Measurements from ENCODE around the gene NUB1. TPM values are rescaled to one million over a fixed set of nuclear protein-coding genes. Genes with fewer than 3 reads are reported as not detected.

The NUB1 gene
- total RNA-seq, 1 donor from 2014 or later = 40.4 TPM

DNA sequence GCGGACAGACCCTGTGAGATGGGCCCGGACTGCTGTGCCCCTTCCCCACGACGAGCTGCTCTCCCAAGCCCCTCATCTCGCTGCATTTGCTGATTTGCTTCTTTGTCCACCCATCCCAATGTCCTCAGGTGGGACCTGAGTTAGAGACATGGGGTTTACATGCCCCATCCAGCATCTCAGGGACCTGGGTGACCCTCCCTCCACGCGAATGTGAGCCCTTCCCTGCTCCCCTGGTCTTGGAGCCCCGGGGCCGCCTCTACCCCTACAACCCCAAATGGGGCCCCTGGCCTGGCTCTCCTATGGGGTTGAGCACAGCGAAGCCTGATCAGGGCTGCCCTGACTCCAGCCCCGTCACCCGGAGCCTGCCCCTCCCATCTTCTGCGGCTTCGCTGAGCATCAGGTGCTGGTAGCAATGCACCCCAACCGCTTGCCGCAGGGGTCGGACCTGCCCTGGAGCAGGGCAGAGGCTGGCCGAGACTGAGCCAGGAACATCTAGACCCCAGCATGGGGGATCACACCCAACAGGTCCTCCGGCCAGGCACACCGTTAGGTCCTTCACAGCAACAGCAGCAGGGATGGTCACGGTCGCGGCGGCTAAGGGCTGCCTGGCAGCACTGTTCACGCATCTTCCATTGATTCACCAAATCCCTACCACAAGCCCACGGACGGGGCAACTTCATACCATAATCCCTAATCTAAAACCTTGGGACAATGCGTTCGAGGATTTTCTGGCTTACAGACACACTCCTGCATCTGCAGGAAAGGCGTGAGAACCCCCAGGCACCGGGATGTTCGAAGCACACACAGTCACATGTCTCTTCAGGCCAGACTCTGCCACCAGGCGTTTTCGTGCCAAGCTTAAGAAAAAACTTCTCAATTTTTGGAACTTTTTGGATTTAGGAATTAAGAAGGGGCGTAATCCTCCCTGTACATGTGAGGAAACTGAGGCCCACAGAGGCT is 52.7 kb downstream of the NUB1 start:
- Mint-ChIP-seq H3K9me3 (no peaks in the 10 kb centered on the region), H3K4me1 (no peaks in the 10 kb centered on the region), H3K4me3 (no peak overlapping the region), H3K27me3 (peaks cover 6% of the 10 kb centered on the region), H3K27ac (no peak overlapping the region), H3K36me3 (ENCODE audit: low read depth) (no peaks in the 10 kb centered on the region)
- intact Hi-C loops (cut with micrococcal nuclease) = no loop called here
- no peak for DNase-seq

DNA sequence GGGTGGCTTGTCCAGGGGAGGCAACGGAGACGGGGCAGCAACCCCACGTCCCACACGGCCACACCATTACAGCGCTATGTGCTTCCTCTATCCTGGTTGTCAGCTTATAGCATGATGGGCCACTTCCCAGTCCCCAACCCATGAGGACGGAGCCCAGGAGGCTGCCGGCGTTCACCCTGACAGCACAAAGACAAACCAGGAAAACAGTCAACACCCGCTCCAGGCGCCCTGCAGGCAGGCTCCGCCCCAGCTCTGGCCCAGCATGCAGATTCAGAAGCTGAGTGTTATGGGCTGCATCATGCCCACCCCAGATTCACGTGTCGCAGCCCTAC is 53.4 kb downstream of the NUB1 start:
- no peak for DNase-seq
- H3K27me3 Mint-ChIP-seq = peaks cover 6% of the 10 kb centered on the region
- intact Hi-C loops (cut with micrococcal nuclease) = no loop called here
- H3K9me3 Mint-ChIP-seq = no peaks in the 10 kb centered on the region
- H3K4me3 Mint-ChIP-seq = no peak overlapping the region
- no peaks in the 10 kb centered on the region for H3K4me1 Mint-ChIP-seq
- H3K27ac Mint-ChIP-seq = no peak overlapping the region
- no peaks in the 10 kb centered on the region for H3K36me3 Mint-ChIP-seq (ENCODE audit: low read depth)

DNA sequence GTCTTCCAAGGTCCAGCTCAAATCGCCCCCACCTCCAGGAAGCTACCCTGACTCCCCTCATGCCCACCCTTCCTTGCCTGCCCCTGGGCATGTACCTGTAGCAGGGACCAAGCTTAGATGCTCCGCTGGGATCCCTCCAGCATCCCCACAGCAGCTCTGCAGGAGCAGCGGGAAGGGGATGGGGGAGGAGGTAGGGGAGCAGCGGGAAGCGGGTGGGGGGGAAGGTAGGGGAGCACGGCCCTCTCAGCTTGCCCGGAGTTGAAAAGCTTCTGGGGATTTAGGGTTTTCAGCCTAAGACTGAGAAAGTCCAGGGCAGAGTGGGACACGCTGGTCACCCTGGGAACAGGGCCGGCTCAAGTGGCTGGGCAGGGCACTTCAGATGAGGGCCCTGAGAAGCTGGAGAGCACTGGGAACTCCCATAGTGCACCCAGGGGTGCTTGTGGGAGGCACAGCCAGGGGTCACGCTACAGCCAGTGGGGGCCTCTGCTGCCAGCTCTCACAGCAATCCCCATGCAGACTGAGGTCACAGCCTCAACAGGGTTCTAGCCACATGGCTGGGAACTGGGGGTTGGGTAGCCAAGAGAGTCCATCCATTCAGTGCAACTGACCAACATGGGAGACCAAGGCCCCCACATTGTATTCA is 54.8 kb downstream of the NUB1 start:
- no peak for DNase-seq
- no peaks in the 10 kb centered on the region for H3K36me3 Mint-ChIP-seq (ENCODE audit: low read depth)
- intact Hi-C loops (cut with micrococcal nuclease) = no loop called here
- no peaks in the 10 kb centered on the region for H3K27me3 Mint-ChIP-seq
- no peaks in the 10 kb centered on the region for H3K4me1 Mint-ChIP-seq
- no peaks in the 10 kb centered on the region for H3K9me3 Mint-ChIP-seq
- no peak overlapping the region for H3K4me3 Mint-ChIP-seq
- H3K27ac Mint-ChIP-seq = no peak overlapping the region

DNA sequence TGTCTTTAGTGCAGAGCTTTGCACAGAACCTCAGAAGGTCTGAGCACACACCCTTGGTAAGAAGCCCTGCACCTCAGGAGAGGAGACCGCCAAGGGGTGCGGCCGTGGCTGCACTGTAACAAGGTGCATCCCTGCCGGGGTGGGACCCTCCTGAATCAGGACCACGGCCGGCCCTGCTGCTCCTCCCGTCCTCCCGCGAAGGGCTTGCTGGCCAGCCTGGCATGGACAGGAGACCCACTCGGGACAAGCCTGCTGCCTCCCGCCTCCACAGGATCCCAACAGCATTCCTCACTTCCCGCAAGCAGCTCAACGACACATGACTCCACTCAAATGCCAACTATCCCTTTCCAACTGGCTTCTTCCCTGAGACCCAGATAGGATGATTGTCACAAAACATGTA is 55.4 kb downstream of the NUB1 start:
- intact Hi-C loops (cut with micrococcal nuclease) = no loop called here
- Mint-ChIP-seq H3K36me3 (ENCODE audit: low read depth) (no peaks in the 10 kb centered on the region), H3K9me3 (no peaks in the 10 kb centered on the region), H3K4me1 (no peaks in the 10 kb centered on the region), H3K27me3 (no peaks in the 10 kb centered on the region), H3K27ac (no peak overlapping the region), H3K4me3 (no peak overlapping the region)
- DNase-seq = no peak

DNA sequence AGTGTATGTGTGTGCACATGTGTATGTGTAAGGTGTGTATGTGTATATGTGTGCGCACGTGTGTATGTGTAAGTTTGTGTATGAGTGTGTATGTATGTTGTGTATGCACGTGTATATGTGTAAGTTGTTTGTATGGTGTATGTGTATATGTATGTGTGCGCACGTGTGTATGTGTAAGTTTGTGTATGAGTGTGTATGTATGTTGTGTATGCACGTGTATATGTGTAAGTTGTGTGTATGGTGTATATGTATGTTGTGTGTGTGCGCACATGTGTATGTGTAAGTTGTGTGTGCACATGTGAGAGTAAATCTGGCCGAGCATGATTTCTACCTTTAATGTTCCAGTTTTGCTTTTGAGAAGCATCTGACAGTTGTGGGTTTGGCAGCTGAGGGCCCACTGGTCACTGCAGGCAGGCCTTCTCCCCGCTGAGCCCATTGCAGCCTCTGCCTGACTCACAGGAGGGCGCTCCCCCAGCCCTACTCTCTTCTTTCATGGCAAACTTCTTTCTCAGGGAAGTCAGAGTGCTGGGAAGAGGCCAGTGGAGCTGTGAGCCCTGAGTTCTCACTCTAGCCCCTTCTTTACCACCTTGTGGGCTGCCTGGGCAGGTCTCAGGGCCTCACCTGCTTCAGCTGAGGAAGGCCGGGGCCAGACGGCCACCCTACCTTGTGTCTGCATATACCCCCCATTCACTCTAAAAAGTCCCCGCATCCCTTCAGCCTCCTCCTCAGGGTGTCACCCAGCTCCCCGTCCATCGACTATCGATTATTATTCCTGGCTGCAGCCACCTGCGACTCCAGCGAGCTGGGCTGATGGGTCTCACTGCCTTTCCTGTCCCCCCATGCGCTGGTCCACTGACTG is 57.1 kb downstream of the NUB1 start:
- no peak for DNase-seq
- no peaks in the 10 kb centered on the region for H3K4me1 Mint-ChIP-seq
- peaks cover 2% of the 10 kb centered on the region for H3K27me3 Mint-ChIP-seq
- H3K27ac Mint-ChIP-seq = no peak overlapping the region
- intact Hi-C loops (cut with micrococcal nuclease) = no loop called here
- no peaks in the 10 kb centered on the region for H3K36me3 Mint-ChIP-seq (ENCODE audit: low read depth)
- no peak overlapping the region for H3K4me3 Mint-ChIP-seq
- no peaks in the 10 kb centered on the region for H3K9me3 Mint-ChIP-seq

DNA sequence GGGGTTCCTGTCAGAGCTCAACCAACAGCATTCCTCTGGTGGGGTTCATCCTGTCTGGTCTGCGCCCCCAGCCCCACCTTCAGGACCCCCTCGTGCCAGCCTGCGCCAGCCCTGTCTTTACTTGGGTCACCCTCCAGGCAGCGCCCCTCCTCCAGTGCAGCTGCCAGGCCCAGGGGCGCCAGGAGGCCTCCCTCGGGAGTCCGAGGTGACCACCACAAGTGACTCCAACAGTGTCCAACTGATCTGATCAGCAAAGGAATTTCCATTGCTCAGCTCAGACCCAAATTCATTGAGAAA is 57.6 kb downstream of the NUB1 start:
- Mint-ChIP-seq H3K4me3 (no peak overlapping the region), H3K9me3 (no peaks in the 10 kb centered on the region), H3K27me3 (peaks cover 2% of the 10 kb centered on the region), H3K36me3 (ENCODE audit: low read depth) (no peaks in the 10 kb centered on the region), H3K27ac (no peak overlapping the region), H3K4me1 (no peaks in the 10 kb centered on the region)
- intact Hi-C loops (cut with micrococcal nuclease) = no loop called here
- DNase-seq = no peak

DNA sequence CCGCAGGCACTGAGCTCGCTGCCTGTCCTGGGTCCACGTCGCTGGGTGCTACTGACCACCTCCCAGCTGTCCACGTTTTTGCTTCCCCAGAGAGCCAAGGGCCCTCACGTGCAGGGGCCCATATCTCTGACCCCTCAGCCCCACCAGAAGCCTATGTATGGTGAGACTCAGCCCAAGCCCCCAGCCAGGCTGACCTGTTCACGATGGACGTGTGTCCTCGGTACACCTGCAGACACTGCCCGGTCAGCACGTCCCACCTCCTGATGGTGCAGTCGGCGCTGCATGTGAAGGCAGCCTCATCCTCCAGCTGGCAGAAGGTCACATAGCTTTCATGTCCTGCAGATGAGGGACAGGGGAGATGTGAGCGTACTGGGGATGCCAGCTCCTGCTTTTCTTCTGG is 58.3 kb downstream of the NUB1 start:
- Mint-ChIP-seq H3K27me3 (peaks cover 2% of the 10 kb centered on the region), H3K27ac (no peak overlapping the region), H3K4me3 (no peak overlapping the region), H3K36me3 (ENCODE audit: low read depth) (no peaks in the 10 kb centered on the region), H3K9me3 (no peaks in the 10 kb centered on the region), H3K4me1 (no peaks in the 10 kb centered on the region)
- intact Hi-C loops (cut with micrococcal nuclease) = no loop called here
- no peak for DNase-seq

DNA sequence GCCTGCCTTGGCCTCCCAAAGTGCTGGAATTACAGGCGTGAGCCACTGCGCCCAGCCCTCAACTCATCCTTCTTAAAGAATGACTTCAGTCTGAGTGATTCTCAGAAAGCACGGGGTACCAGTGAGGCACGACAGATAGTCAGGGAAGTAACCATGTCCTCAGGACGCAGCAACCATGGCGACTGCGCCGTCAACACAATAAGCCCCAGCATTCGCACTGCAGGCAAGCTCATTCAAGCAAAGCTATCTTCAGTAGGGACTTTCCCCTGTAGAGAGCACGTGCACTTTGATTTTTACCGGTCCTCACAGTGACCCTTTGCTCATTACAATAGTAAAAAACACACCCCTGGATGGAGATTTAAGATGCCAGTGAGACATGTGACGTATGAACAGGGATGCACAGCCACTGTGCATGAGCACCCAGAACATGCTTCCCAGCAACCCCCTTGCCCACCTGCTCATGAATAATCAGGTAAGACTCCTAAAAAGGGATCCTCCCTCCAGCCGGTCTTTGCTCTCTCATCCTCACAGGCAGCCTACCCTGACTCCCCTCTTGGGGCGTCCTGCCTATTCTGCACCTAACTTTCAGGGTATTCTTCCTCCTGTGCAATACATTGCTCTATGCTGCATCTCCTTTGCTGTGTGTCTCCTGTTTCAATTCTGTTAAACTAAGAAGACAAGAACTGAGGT is 59.2 kb downstream of the NUB1 start:
- Mint-ChIP-seq H3K27me3 (peaks cover 2% of the 10 kb centered on the region), H3K27ac (no peak overlapping the region), H3K9me3 (no peaks in the 10 kb centered on the region), H3K4me1 (no peaks in the 10 kb centered on the region), H3K4me3 (no peak overlapping the region), H3K36me3 (ENCODE audit: low read depth) (no peaks in the 10 kb centered on the region)
- intact Hi-C loops (cut with micrococcal nuclease) = no loop called here
- no peak for DNase-seq

DNA sequence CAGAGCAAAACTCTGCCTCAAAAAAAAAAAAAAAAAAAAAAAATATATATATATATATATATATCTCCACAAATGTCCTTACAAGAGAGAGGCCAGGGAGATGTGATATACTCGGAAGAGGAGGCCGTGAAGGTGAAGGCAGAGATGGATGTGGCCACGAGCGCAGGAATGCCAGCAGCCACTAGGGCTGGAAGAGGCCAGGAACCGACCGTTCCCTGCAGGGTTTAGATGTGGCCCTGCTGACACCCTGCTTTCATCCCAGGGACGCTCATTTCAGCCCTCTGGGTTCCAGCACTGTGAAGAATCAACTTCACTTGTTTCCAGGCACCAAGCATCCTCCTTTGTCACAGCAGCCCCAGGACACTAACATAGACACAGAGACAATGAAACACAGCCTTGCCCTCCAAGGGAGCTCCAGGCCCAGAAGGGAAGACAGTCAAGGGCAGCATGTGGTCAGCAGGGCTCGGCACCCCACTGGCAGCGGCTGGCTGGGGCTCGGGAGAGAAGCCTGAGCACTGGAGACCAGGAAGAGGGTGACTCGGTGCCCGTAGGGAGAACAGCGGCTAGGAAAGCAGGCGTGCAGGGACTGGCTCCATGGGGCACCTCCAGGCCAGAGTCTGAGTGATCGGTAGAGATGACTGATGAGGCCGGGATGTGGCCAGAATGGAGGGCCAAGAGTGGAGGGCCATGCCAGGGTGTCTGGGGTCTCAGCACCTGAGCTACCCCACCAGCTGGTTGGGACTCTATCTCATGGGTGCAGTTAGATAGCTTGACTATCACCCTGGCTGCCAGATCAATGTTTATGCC is 60.6 kb downstream of the NUB1 start:
- H3K27ac Mint-ChIP-seq = no peak overlapping the region

DNA sequence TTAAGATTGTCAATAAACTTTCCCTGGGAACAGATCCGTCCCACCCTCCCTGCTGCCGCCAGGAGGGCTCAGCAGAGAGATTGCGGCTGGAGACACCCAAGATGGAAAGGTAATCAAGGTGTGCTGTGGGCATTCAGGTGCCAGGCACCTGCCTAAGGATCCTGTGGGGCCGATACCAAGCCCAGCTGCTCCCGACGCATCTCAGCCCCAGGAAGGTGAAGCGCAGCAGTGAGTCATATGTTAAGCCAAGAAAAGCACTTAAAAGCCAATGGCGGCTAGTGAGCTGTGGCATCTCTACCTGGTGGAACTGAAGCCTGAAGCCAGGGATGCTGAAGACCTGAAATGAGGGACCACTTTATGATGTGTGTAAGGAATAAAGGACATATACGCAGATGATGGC is 62.2 kb downstream of the NUB1 start:
- intact Hi-C loops (cut with micrococcal nuclease) = no loop called here
- Mint-ChIP-seq H3K9me3 (no peaks in the 10 kb centered on the region), H3K36me3 (ENCODE audit: low read depth) (no peaks in the 10 kb centered on the region), H3K27me3 (peaks cover 13% of the 10 kb centered on the region), H3K4me3 (no peak overlapping the region), H3K4me1 (peaks cover 3% of the 10 kb centered on the region), H3K27ac (no peak overlapping the region)
- no peak for DNase-seq

More for the DNA sequence above, 60.6 kb downstream of the NUB1 start:
- H3K9me3 Mint-ChIP-seq = no peaks in the 10 kb centered on the region
- DNase-seq = no peak
- intact Hi-C loops (cut with micrococcal nuclease) = no loop called here
- H3K27me3 Mint-ChIP-seq = peaks cover 5% of the 10 kb centered on the region
- H3K36me3 Mint-ChIP-seq (ENCODE audit: low read depth) = no peaks in the 10 kb centered on the region
- no peaks in the 10 kb centered on the region for H3K4me1 Mint-ChIP-seq
- no peak overlapping the region for H3K4me3 Mint-ChIP-seq

DNA sequence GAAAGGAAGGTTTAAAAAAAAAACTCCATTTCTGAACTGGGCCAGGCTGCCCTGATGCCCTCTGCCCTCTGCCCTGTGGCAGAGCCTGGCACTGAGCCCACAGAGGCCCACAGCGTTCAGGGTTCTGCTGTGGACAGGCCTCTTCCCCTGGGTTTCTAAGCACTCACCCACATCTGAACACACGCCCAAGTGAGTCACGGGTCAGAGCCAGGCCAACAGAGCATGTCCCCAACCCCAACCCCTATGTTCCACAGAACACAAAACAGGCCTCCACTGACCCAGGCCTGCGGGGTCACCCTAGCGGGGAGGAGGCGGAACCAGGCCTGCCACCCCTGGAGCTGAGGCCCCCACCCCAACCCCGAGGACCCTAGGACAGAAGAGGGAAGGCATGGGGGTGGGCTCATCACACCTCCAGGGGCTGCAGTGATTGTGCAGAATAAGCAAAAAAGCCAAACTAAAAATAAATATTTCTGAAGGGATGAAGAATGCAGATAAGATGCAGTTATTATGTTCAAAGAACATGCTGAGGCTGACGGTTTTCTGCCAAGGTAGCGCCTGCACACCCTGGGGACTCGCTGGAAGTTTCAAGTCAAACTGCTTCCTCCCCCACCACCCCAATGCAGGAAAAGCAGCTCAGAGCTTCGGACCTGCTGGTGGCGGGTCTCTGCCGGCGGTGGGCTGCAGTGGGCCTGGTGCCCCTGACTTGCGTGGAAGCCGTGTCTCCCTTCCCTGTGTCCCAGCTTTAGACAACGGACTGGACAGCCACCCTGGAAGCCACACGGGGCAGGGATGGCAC is 62.8 kb downstream of the NUB1 start:
- H3K27me3 Mint-ChIP-seq = peaks cover 17% of the 10 kb centered on the region
- intact Hi-C loops (cut with micrococcal nuclease) = no loop called here
- peaks cover 5% of the 10 kb centered on the region for H3K4me1 Mint-ChIP-seq
- no peaks in the 10 kb centered on the region for H3K9me3 Mint-ChIP-seq
- no peak overlapping the region for H3K4me3 Mint-ChIP-seq
- no peak for DNase-seq
- no peaks in the 10 kb centered on the region for H3K36me3 Mint-ChIP-seq (ENCODE audit: low read depth)
- no peak overlapping the region for H3K27ac Mint-ChIP-seq

DNA sequence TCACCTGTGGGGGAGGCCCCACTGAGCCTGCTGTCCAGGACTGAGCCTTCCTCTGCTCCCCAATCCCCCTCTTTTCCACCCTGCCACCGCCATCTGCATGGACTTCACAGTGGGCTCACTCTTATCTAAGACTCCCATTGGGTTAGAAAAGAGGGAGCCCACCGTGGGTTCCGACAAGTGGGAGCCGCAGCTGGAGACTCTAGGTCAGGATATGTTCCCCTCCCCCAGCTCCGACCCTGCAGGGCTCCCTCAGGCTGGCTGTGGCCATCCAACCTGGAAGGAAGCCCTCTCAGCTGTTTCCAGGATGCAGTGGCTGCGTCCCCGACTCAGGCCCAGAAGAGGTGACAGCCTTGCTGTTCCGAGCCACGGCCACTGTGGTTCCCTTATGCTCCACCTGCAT is 63.4 kb downstream of the NUB1 start:
- Mint-ChIP-seq H3K27me3 (peaks cover 17% of the 10 kb centered on the region), H3K27ac (no peak overlapping the region), H3K4me3 (no peak overlapping the region), H3K4me1 (peaks cover 5% of the 10 kb centered on the region), H3K9me3 (no peaks in the 10 kb centered on the region), H3K36me3 (ENCODE audit: low read depth) (no peaks in the 10 kb centered on the region)
- intact Hi-C loops (cut with micrococcal nuclease) = no loop called here
- DNase-seq = no peak

All from activated CD4-positive, alpha-beta T cell treated with anti-CD3 and anti-CD28 coated beads, Interleukin-2, amount 10 ng/mL, durations not matched to agents 24 days and 14 days (primary cell).